HEK293 (cell line): ENCODE results near the gene SNTB2.

Experiments used
- CTCF ChIP-seq: fragments of 450-650 bp; formaldehyde crosslinking; IDR thresholded peaks from 2 replicates; pipeline ENCODE4 v1.5.1; 2016; ENCODE audit warnings: missing biosample characterization, missing genetic modification characterization
- GLI2 ChIP-seq: fragments of 450-650 bp; formaldehyde crosslinking; IDR thresholded peaks from 2 replicates; pipeline ENCODE4; 2017; ENCODE audit warnings: missing biosample characterization, missing genetic modification characterization, low read depth, borderline replicate concordance
- PBX3 ChIP-seq: sonication (generic); formaldehyde crosslinking; IDR thresholded peaks from 2 replicates; pipeline ENCODE4 v1.8.1; 2022; ENCODE audit warnings: mild to moderate bottlenecking, moderate library complexity, missing genetic modification reagents
- ZBTB11 ChIP-seq: fragments of 450-650 bp; formaldehyde crosslinking; conservative IDR thresholded peaks from 2 replicates; pipeline ENCODE4 v1.5.1; 2016; ENCODE audit warnings: low read depth, missing biosample characterization, missing genetic modification characterization
- ZNF433 ChIP-seq: fragments of 450-650 bp; formaldehyde crosslinking; IDR thresholded peaks from 2 replicates; pipeline ENCODE4 v1.5.1; 2016; ENCODE audit warnings: missing biosample characterization, missing genetic modification characterization, low read depth
- ZNF558 ChIP-seq: fragments of 450-650 bp; formaldehyde crosslinking; IDR thresholded peaks from 2 replicates; pipeline ENCODE4 v1.5.1; 2016; ENCODE audit warnings: missing biosample characterization, missing genetic modification characterization
- ZNF670 ChIP-seq: fragments of 450-650 bp; formaldehyde crosslinking; IDR thresholded peaks from 2 replicates; pipeline ENCODE4 v1.5.1; 2016; ENCODE audit warnings: missing biosample characterization, missing genetic modification characterization, low read depth

- TF ChIP-seq ZBTB11 (tag by site-specific recombination) = no peak
- TF ChIP-seq GLI2 (tag by site-specific recombination) = no peak
- no peak for TF ChIP-seq CTCF (tag by site-specific recombination)
- TF ChIP-seq ZNF558 (tag by site-specific recombination) = no peak
- TF ChIP-seq PBX3 (CRISPR knock-in tag) = no peak
- TF ChIP-seq ZNF433 (tag by site-specific recombination) = no peak
- no peak for TF ChIP-seq ZNF670 (tag by site-specific recombination)
Observed at GRCh38 chr16:69197573-69197972, 10.6 kb downstream of the SNTB2 start.
